GM21528 (cell line): Measurements from ENCODE around the gene UNC5C.

ENCODE experiments used
- ATAC-seq: cut with Tn5 transposase; IDR thresholded peaks from one replicate; pipeline ENCODE4 v1.9.1; 2021; ENCODE audit warnings: mild to moderate bottlenecking, moderate library complexity; ENCODE audit not compliant: unreplicated experiment, low FRiP score

Gene UNC5C

GRCh38 chr4:95288552-95288951 lies 260.2 kb downstream of the UNC5C start:
- no peak for ATAC-seq

- no peak for ATAC-seq
Measured at GRCh38 chr4:95285797-95286196, 263.0 kb downstream of the UNC5C start.

- ATAC-seq = no peak
Measured at GRCh38 chr4:95284655-95285054, 264.1 kb downstream of the UNC5C start.

- no peak for ATAC-seq
Measured at GRCh38 chr4:95283320-95283719, 265.5 kb downstream of the UNC5C start.

- ATAC-seq = no peak
Measured at GRCh38 chr4:95272797-95273196, 276.0 kb downstream of the UNC5C start.

- ATAC-seq = no peak
Measured at GRCh38 chr4:95272036-95272435, 276.7 kb downstream of the UNC5C start.

GRCh38 chr4:95268819-95269565 lies 279.8 kb downstream of the UNC5C start:
- no peak for ATAC-seq

GRCh38 chr4:95267081-95267480 lies 281.7 kb downstream of the UNC5C start:
- no peak for ATAC-seq

GRCh38 chr4:95265814-95266740 lies 282.7 kb downstream of the UNC5C start:
- ATAC-seq = no peak

GRCh38 chr4:95264843-95265242 lies 283.9 kb downstream of the UNC5C start:
- ATAC-seq = no peak

- no peak for ATAC-seq
Measured at GRCh38 chr4:95263960-95264359, 284.8 kb downstream of the UNC5C start.

GRCh38 chr4:95263391-95263790 lies 285.4 kb downstream of the UNC5C start:
- no peak for ATAC-seq

GRCh38 chr4:95256108-95256835 lies 292.5 kb downstream of the UNC5C start:
- no peak for ATAC-seq

GRCh38 chr4:95255396-95256107 lies 293.2 kb downstream of the UNC5C start:
- ATAC-seq = no peak

GRCh38 chr4:95251568-95251967 lies 297.2 kb downstream of the UNC5C start:
- ATAC-seq = no peak

- ATAC-seq = no peak
Measured at GRCh38 chr4:95250544-95251137, 298.1 kb downstream of the UNC5C start.

GRCh38 chr4:95249426-95250021 lies 299.2 kb downstream of the UNC5C start:
- no peak for ATAC-seq

- no peak for ATAC-seq
Measured at GRCh38 chr4:95248720-95249425, 299.9 kb downstream of the UNC5C start.

- ATAC-seq = no peak
Measured at GRCh38 chr4:95243892-95244291, 304.9 kb downstream of the UNC5C start.
